ENCODE data around the gene ZNF362.

The ZNF362 gene

DNA sequence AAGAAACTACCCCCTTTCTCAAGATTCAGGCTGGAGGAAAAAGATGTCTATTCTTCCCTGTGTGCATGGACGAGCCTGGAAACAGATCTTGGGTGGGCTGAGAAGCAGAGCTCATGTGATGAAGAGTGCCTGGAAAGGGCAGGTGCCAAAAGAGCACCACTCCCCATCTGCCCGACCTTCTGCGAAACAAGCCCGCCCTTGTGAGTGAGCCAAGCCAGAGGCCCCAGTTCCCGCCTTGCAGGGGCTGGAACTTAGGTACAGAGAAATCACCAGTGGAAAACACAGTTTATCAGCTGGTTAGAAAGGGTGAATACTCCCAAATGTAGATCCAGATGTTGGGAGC is 91.3 kb downstream of the ZNF362 start:
- H3K36me3 ChIP-seq (ENCODE audit: control insufficient read depth, insufficient read depth, low read length): no peaks in the 10 kb centered on the region

DNA sequence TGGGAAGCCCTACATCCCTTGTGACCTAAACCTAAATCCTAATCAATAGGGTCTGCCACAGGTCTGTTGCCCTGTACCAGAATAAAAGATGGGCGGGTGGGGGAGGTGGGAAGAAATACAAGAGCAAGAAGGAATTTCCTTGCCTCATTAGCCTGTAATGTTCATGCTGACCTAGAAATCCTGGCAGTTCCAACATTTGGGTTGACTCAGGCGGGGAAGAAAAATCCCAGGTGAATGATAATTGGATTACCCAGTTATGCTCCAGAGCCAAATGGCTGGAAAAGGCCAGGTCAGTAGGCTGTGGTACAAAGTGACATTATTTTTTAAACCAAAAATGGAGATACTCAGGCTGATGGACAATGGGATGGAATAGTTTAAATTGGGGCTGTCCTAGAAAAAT is 91.9 kb downstream of the ZNF362 start:
- no peak overlapping the region for H3K9ac ChIP-seq (ENCODE audit: low read depth, low read length)
- peak overlapping the region; percentile 16 for H3K4me3 ChIP-seq (ENCODE audit: low read depth, low read length)
- no peaks in the 10 kb centered on the region for H3K36me3 ChIP-seq (ENCODE audit: control insufficient read depth, insufficient read depth, low read length)
- H3K9me3 ChIP-seq (ENCODE audit: control insufficient read depth, insufficient read depth, low read length): no peaks in the 10 kb centered on the region
- peaks cover 21% of the 10 kb centered on the region for H3K4me1 ChIP-seq (ENCODE audit: control insufficient read depth, insufficient read depth, low read length)
- H3K27me3 ChIP-seq (ENCODE audit: control insufficient read depth, insufficient read depth, low read length): peaks cover 79% of the 10 kb centered on the region

More for the DNA sequence above, 91.3 kb downstream of the ZNF362 start:
- Histone ChIP-seq H3K4me3 (ENCODE audit: low read depth, low read length) (peak overlapping the region; percentile 16), H3K9ac (ENCODE audit: low read depth, low read length) (no peak overlapping the region), H3K9me3 (ENCODE audit: control insufficient read depth, insufficient read depth, low read length) (no peaks in the 10 kb centered on the region), H3K27me3 (ENCODE audit: control insufficient read depth, insufficient read depth, low read length) (peaks cover 73% of the 10 kb centered on the region), H3K4me1 (ENCODE audit: control insufficient read depth, insufficient read depth, low read length) (peaks cover 25% of the 10 kb centered on the region)

DNA sequence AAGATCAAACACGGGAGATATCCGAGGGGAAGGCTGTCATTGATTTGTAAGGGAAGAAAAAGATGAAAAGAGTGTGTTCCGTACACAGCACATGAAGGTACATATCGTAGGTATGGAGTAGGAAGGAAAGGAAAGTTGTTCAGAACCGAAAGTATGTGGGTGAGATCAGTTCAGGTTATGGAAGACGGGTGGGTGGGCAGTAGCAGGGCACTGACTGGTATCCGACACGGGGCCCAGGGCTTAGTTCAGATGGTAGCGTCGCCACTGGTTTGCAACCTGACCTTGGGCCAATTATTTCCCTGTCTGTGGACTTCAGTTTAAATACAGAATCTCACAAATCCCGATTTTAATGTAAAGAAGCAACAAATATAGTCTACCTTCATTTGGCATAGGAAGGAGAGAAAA is 92.4 kb downstream of the ZNF362 start:
- H3K9me3 ChIP-seq (ENCODE audit: control insufficient read depth, insufficient read depth, low read length): no peaks in the 10 kb centered on the region
- H3K4me3 ChIP-seq (ENCODE audit: low read depth, low read length): peak overlapping the region; percentile 16
- H3K4me1 ChIP-seq (ENCODE audit: control insufficient read depth, insufficient read depth, low read length): peaks cover 19% of the 10 kb centered on the region
- H3K27me3 ChIP-seq (ENCODE audit: control insufficient read depth, insufficient read depth, low read length): peaks cover 81% of the 10 kb centered on the region
- no peaks in the 10 kb centered on the region for H3K36me3 ChIP-seq (ENCODE audit: control insufficient read depth, insufficient read depth, low read length)
- H3K9ac ChIP-seq (ENCODE audit: low read depth, low read length): no peak overlapping the region

DNA sequence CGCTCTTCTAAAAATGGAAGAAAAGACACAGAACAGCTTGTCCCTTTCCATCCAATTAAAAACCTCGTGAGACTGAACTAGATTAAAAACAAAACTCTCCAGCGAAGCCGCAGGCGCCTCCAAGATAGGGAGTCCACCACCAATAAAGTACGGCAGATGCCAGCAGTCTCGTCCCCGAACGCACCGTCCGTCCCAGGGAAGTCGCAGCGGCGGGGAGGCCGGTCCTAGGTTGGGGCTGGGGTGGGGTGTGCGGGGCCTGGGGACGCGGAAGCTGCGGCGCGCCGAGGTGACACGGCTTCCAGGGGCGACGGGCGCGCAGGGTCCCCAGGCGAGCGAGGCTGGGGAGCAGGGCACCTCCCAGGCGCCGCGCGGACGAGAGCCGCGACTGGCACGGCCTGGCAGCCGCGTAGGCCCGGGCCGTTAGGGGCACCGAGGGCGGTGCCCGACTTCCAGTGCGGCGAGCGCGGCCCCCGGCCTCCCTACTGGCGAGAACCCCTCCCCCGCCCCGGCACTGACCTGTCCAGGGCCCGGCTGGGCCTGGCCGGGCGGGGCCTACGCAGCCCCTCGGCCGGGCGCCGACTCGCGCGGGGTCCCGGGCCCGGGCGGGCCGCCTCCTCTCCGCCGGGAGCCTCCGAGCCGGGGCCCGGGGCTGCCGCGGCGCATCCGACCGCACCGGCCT is 92.9 kb downstream of the ZNF362 start:
- Histone ChIP-seq H3K27me3 (ENCODE audit: control insufficient read depth, insufficient read depth, low read length) (peaks cover 83% of the 10 kb centered on the region), H3K9me3 (ENCODE audit: control insufficient read depth, insufficient read depth, low read length) (no peaks in the 10 kb centered on the region), H3K4me1 (ENCODE audit: control insufficient read depth, insufficient read depth, low read length) (peaks cover 18% of the 10 kb centered on the region), H3K4me3 (ENCODE audit: low read depth, low read length) (peak overlapping the region; percentile 16), H3K36me3 (ENCODE audit: control insufficient read depth, insufficient read depth, low read length) (no peaks in the 10 kb centered on the region), H3K9ac (ENCODE audit: low read depth, low read length) (no peak overlapping the region)

DNA sequence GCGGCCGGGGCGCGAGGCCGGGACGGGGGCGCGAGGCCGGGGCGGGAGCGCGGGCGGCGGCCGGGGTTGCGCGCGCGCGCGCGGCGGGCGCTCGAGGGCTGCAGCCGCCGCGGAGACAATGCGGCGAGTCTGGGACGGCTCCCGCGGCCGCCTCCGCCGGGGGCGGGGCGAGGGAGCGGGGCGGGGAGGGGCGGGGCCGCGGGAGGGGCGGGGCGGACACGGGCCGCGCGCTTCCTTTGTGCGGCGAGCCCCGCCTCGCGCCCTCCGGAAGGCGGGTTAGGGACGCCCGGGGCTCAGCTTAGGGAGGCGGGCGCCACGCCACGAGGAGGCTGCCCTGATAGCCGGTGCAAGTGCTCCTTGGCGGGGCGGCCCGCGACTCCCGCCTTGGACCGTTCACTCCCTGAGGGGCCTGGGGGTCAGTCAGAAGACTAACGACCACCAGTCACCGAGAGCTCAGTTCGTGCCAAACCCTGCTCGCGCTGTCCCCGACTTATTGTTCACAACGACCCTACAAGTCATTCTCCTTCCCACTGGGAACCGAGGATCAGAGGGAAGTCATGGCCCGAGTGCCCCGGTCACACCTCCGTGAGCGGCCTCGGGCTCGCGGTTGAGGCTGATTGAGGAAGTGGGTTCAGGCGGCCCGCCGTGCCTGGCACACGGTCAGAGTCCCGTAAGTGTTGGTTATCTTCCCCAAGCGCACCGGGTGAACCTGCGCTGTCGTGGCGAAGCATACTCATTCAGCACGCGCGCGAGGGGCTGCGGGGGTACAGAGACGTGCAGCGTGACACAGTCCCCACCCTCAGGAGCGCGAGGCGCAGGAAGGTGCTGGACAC is 93.7 kb downstream of the ZNF362 start:
- peaks cover 89% of the 10 kb centered on the region for H3K27me3 ChIP-seq (ENCODE audit: control insufficient read depth, insufficient read depth, low read length)
- H3K4me3 ChIP-seq (ENCODE audit: low read depth, low read length): peak overlapping the region; percentile 67
- peaks cover 18% of the 10 kb centered on the region for H3K4me1 ChIP-seq (ENCODE audit: control insufficient read depth, insufficient read depth, low read length)
- no peak overlapping the region for H3K9ac ChIP-seq (ENCODE audit: low read depth, low read length)
- no peaks in the 10 kb centered on the region for H3K9me3 ChIP-seq (ENCODE audit: control insufficient read depth, insufficient read depth, low read length)
- H3K36me3 ChIP-seq (ENCODE audit: control insufficient read depth, insufficient read depth, low read length): no peaks in the 10 kb centered on the region
